ENCODE measurements around the gene VCPKMT.
"Not testable (repeated sequence)": the region's sequence is repeated elsewhere in the genome, so short reads cannot be mapped to it uniquely, and the experiment has no call there.

VCPKMT gene

GRCh38 chr14:50092006-50092555, 24.3 kb downstream of the VCPKMT start:
- no peak for DNase-seq (ENCODE audit: low spot score)

GRCh38 chr14:50091240-50091913, 25.0 kb downstream of the VCPKMT start:
- no peak for DNase-seq (ENCODE audit: low spot score)

GRCh38 chr14:50089208-50089607, 27.2 kb downstream of the VCPKMT start:
- no peak for DNase-seq (ENCODE audit: low spot score)

GRCh38 chr14:50088731-50089130, 27.6 kb downstream of the VCPKMT start:
- DNase-seq (ENCODE audit: low spot score): no peak

GRCh38 chr14:50088117-50088515, 28.3 kb downstream of the VCPKMT start:
- DNase-seq (ENCODE audit: low spot score): no peak

GRCh38 chr14:50087341-50088116, 28.8 kb downstream of the VCPKMT start:
- DNase-seq (ENCODE audit: low spot score): no peak

- no peak for DNase-seq (ENCODE audit: low spot score)
These were observed 30.1 kb downstream of the VCPKMT start for GRCh38 chr14:50086321-50086711.

- peak; percentile 66 for DNase-seq (ENCODE audit: low spot score)
These were observed 30.6 kb downstream of the VCPKMT start for GRCh38 chr14:50085570-50086320.

- no peak for DNase-seq (ENCODE audit: low spot score)
These were observed 31.7 kb downstream of the VCPKMT start for GRCh38 chr14:50084666-50085065.

- DNase-seq (ENCODE audit: low spot score): peak; percentile 19
These were observed 32.7 kb downstream of the VCPKMT start for GRCh38 chr14:50083467-50084337.

- DNase-seq (ENCODE audit: low spot score): peak; percentile 79
These were observed 33.4 kb downstream of the VCPKMT start for GRCh38 chr14:50082784-50083466.

- no peak for DNase-seq (ENCODE audit: low spot score)
These were observed 34.0 kb downstream of the VCPKMT start for GRCh38 chr14:50082308-50082742.

GRCh38 chr14:50079103-50079502, 37.3 kb downstream of the VCPKMT start:
- DNase-seq (ENCODE audit: low spot score): not testable (repeated sequence)

GRCh38 chr14:50073663-50074062, 42.7 kb downstream of the VCPKMT start:
- DNase-seq (ENCODE audit: low spot score): not testable (repeated sequence)

GRCh38 chr14:50072395-50072794, 44.0 kb downstream of the VCPKMT start:
- DNase-seq (ENCODE audit: low spot score): no peak

- DNase-seq (ENCODE audit: low spot score): no peak
These were observed 45.4 kb downstream of the VCPKMT start for GRCh38 chr14:50070840-50071548.

- no peak for DNase-seq (ENCODE audit: low spot score)
These were observed 46.1 kb downstream of the VCPKMT start for GRCh38 chr14:50070230-50070629.

GRCh38 chr14:50069325-50069724, 47.0 kb downstream of the VCPKMT start:
- no peak for DNase-seq (ENCODE audit: low spot score)

GRCh38 chr14:50068496-50068895, 47.9 kb downstream of the VCPKMT start:
- DNase-seq (ENCODE audit: low spot score): no peak

All from germinal center (tissue), 1 donor.